Kidney capillary endothelial cell (primary cell): ENCODE measurements around the gene CIAO1.
"Not testable (repeated sequence)": the region's sequence is repeated elsewhere in the genome, so short reads cannot be mapped to it uniquely, and the experiment has no call there.

Experiments
- DNase-seq: peaks from one replicate; pipeline ENCODE4 v3.0.0-alpha.2; 2018; ENCODE audit warnings: low spot score

The CIAO1 gene

DNA sequence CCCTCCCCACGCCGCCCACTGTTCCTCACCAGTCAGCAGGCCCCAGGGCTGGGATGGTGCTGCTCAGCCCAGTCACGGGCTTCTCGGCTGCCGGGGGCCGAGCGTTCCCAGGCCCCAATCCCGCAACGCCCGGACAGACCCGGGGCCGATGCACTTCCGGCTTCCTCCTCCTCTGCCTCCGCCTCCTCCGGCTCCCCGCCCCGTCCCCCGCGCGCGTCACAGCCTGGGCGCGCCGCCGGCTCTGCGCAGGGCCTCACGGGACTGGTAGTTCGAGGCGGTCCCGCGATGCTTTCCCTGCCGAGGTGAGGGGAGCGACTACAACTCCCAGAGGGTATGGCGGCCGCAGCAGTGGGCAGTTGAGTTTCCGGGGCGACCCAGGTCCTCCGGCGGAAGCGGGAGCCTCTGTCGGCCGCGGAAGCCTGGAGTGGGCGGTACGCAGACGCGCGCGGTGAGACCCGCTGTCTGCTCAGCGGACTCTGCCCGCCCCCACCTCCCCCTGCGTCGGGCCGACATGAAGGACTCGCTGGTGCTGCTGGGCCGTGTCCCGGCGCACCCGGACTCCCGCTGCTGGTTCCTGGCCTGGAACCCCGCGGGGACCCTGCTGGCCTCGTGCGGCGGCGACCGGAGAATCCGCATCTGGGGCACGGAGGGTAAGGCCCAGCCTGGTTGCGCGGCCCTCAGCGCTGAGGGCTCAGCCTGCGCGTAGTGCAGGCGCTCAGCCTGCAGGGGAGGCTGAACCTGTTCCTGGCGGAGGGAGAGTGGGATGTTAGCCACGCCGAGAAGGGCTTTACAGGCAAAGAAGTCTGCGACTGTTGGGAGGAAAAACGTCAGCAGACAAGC is at the start of gene CIAO1, which contains the start of gene TMEM127:
TSS of gene CIAO1 (plus strand) at position 386 of the 840 bp plus-strand sequence. CDS start at position 512, 126 bp downstream.
TSS of gene TMEM127 (minus strand) at position 158 of the 840 bp plus-strand sequence. CDS start 616 bp downstream, outside the sequence.
- DNase-seq = peak; percentile 96

DNA sequence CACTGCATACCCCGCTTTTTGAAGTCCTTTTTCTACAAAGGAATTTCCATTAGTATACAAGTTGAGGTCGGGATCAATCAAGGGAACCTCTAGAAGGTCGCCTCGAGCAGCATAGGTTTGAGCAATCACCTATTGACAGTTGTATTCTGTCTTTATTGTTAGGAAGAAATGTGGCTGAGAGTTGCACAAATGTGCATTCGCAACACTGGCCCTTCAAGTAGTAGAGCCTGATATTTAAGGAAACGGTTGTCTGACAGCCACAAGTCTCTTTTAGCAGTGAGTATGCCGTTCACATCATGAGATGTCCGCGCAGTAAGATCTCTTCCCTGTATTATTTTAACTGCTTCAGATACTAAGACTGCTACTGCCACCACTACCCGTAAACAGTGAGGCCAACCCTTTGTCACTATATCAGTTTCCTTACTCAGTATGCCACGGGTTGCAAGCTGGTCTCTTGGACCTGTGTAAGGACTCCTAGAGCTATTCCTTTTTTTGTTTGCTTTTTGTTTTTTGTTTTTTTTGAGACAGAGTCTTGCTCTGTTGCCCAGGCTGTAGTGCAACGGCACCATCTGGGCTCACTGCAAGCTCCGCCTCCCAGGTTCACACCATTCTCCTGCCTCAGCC is 47.4 kb upstream of the CIAO1 start:
- DNase-seq = no peak

DNA sequence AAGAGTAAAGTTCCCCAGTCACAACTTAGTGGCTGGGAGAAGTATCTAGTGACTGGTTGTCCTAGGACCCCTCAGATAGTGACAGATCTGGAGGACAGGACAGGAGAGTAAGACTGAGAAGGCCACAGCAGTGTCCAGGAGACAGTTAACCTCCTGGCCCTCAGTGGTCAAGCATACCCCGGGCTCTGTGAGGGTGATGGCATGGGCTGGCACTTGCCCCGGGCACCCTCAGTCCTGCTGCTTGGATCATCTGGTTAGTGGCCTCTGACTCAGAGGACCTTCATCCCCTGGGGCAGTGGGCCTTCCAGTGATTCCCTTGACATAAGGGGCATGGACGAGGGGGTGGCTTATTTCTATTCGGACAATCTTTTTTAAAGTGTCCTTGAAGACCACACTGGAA is 46.1 kb upstream of the CIAO1 start:
- not testable (repeated sequence) for DNase-seq

DNA sequence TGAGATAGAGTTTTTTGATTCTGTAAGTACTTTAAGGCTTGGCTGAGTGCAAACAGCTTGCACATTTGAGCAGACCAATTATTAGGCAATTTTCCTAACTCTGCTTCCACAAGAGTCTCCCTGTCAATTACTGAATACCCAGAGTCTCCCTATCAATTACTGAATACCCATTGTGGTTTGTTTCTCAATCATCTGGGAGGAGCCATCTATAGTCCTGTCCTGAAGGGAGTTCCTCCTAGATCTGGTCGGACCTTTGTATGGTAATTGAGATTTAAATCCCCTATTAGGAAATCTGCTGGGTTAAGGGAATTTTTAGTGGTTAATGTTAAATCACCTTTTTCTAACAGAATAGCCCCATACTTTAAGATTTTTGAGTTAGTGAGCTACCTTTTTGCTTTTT is 44.9 kb upstream of the CIAO1 start:
- DNase-seq = not testable (repeated sequence)

DNA sequence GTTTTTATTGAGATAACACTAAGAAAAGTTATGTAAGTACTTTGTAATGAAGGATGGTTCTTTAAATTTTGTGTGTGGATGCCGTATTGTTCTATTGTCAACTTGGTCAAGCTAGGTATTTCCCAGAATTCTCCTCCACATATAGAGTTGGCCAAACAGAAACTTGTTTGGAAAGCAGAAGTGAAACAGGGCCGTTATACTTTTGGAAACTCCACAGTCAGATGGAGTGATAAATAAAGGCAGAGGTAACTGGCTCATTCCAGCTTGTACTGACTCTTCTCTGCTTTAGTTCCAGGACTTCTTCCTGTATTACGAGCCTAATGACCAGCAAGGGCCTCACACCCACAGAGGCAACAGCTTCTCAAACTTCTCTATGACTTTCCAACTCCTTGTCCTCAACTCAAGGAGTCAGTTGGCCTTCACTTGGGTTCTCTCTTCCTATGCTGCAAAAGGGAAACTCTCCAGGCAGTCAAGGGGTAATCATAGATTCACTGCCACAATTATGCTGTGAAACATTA is 41.0 kb upstream of the CIAO1 start:
- DNase-seq = no peak

DNA sequence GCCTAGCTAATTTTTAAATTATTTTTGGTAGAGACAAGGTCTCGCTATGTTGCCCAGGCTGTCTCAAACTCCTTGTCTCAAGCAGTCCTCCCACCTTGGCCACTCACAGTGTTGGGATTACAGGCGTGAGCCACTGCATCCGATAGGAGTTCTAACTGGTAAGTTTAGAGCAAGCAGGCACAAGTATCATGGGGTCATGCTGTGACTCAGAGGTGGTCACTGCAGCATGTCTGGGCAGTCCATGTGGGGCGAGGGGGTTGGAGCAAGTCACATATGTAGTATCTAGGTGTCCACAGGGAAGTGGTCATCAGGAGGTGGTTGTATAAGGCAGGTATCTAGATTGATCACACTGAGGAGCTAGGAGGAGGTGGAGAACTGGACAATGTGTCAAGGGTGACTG is 34.7 kb upstream of the CIAO1 start:
- no peak for DNase-seq

DNA sequence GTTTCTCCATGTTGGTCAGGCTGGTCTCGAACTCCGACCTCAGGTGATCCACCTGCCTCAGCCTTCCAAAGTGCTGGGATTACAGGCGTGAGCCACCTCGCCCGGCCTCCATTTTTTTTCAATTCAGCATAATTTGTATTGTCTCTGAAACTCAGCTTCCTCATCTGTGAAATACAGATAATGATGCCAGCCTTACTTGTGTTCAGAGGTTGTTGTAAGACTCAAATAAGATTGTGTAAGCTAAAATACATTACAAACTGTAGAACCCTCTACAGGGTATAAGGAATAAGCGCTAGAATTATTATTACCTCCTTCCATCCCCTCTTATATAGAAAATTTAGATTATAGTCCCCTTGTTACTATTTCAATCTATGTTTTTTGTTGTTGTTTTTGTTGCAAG is 32.6 kb upstream of the CIAO1 start:
- DNase-seq = no peak

DNA sequence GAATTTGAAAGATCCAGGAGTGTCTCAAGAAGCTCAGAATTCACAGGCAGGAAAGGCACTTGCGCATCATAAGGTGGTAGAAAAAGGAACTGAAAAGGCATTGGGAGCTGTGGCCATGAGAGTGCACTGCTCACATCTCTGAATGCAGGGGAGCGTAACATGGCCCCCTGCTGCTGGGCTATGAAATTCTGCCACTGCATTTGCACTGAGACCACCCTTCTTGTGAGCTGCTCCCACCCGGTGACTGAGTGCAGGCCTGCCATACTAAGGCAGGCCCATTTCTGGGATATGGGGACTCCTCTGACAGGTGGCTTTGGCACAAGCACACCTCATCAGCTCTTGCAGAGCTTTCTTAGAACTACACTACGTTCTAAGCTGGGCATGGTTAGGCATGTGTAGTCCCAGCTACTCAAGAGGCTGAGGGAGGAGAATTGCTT is 32.1 kb upstream of the CIAO1 start:
- no peak for DNase-seq

DNA sequence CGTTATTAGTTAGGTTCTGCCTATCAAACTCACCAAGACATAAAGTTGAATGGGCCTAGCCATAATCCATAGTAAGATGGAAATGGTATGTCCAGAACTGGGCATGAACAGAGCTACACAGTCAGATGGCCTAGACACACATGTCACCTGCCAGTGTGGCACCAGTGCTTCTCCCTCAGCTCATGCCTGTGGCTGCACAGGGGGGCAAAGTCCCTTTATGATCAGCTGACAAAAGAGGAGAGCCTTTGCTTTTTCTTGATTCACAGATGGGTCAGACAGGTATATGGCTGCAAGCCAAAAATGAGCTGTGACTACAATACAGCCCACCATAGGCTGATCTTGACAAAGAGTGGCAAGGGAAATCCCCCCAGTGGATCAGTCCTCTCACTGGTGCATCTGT is 29.1 kb upstream of the CIAO1 start:
- DNase-seq = no peak

DNA sequence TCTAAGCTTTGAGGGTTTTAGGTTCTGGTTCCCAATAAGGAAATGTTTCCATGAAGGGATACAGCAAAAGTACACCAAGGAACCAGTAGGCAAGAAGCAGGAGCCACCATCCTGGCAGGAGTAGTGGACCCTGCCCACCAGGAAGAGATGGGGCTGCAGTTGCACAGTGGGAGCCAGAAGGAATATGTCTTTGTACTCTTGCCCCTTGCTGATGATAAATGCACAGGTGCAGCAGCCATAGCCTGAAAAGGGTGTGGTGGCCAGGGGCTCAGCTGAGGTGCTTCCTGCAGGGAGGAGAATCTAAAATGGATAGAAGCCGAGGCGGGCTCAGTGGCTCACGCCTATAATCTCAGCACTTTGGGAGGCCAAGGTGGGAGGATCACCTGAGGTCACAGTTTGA is 27.8 kb upstream of the CIAO1 start:
- DNase-seq = no peak

DNA sequence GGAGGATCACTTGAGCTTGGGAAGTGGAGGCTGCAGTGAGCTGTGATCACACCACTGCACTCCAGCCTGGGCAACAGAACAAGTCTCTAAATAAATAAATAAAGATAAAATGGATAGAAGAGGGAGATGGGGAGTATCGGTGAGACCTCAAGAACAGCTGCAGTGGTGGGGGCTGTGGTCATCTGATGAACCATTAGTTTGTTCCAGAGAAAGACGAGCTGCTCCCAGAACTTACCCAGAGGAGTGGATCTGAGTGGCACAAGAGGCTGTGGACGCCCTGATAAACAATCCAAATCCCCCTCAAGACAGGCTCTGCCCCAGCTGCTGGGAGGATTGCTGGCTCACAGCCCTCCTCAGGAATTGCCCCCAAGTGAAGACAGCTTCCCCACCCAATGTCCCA is 26.9 kb upstream of the CIAO1 start:
- DNase-seq = no peak

DNA sequence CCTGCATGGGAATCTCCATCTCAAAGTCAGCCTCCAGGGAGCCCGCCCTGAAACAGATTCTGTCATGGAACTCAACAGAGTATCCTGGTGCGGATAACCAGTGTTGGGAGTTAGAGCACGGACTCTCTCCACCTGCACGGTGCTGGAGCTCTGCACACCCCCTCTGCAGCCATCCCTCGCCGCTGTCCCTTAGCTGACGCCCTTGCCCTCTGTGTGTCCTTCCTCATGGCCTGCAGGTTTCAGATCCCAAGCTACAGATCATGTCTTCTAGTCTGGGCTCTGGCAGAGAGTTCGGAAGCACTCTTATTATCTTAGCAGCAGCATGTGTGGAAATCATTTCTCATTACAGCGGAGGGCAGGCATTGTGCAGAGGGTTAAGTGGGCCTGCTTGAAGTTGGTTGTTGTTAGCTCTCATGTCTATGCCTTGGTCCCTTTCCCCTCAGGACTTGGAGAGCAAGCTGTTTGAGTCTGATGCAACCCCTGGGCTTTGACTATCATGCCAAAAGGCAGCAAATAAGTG is 26.2 kb upstream of the CIAO1 start:
- no peak for DNase-seq

DNA sequence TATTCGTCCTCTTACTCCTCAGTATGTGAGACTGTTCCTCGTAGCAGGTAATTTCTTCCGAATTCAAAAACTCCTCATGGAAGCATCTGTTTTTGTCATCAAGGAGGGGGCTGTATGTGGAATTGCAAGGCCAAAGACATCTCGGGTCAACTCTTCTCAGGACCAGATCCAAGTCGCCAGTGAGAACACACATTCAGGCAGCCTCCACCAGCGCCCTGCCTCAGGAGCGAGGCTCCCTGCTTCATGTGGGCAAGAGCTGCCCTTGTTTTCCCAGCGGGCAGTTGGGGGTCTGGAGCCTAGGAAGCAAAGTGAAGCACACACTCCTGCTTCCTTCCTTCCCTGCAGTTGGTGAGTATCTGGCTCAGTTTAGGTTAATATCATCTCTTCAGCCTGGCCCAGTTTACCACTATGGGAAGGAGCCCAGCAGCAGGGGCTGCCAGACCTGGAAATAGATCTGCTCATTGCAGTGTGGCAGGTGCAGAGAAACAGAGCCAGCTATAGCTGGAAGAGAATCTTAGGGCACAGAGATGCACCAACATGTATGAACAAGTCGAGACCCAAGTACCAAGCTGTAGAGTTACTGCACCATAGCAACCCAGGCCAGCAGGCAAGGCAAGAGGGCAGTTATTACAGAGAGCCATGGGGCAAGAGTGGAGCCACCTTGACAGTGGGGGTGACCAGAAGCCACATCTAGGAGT is 25.5 kb upstream of the CIAO1 start:
- no peak for DNase-seq

DNA sequence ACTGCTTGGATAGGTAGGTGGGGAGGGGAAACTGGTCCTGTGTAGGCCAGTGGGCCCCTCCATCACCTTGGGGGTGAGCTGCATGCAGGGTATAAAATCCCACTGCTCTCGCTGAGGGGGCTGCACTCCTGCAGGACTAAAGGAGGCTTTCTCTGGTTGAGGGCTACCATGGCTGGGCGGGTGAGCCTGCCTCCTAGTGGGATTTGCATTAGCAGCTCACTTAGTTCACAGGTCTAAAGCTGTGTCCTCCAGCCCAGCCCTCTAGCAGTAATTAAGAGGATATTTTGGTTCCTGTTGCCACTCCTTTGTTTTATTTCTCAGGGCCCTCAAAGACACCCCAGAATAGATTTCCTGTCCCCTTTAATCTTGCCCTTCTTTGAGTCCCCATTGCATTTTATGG is 24.8 kb upstream of the CIAO1 start:
- no peak for DNase-seq

DNA sequence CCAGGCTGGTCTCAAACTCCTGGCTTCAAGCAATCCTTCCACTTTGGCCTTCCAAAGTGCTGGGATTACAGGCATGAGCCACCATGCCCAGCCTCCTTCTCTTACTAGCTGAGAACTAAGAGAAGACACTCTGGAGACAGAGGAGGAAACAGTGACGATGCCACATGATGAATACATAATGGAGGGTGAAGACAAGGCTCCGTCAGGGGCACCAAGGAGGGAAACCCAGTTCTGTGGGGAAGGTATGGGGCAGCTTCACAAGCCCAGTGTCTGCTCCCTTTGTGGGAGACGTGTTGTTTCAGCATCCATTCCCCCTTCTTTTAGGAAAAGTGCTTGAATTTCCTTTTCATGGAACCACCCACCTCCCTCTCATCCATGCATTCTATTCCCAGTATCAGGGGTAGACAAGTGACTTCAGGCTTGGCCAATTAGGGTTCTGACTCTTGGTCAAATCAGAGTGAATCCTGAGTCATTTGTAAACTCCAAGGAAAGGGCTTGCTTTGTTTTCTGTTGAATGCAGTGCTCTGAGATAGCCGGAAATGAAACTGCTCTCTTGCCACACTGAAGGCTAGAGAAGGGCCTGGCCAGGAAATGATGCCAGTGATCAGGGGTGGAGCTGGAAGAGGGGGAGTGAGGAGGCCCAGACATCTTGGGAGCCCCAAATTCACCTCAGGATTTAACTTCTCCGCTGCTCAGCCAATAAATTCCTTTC is 24.0 kb upstream of the CIAO1 start:
- DNase-seq = peak; percentile 92

DNA sequence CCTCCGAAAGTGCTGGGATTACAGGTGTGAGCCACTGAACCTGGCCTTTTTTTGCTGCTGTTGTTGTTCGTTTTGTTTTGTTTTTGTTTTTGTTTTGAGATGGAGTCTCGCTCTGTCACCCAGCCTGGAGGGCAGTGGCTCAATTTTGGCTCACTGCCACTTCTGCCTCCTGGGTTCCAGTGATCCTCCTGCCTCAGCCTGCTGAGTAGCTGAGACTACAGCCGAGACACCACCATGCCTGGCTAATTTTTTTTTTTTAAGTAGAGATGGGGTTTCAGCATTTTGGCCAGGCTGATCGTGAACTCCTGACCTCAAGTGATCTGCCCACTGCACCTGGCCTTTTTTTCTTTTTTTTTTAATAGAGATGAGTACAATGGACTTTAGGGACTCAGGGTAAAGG is 22.2 kb upstream of the CIAO1 start:
- no peak for DNase-seq

DNA sequence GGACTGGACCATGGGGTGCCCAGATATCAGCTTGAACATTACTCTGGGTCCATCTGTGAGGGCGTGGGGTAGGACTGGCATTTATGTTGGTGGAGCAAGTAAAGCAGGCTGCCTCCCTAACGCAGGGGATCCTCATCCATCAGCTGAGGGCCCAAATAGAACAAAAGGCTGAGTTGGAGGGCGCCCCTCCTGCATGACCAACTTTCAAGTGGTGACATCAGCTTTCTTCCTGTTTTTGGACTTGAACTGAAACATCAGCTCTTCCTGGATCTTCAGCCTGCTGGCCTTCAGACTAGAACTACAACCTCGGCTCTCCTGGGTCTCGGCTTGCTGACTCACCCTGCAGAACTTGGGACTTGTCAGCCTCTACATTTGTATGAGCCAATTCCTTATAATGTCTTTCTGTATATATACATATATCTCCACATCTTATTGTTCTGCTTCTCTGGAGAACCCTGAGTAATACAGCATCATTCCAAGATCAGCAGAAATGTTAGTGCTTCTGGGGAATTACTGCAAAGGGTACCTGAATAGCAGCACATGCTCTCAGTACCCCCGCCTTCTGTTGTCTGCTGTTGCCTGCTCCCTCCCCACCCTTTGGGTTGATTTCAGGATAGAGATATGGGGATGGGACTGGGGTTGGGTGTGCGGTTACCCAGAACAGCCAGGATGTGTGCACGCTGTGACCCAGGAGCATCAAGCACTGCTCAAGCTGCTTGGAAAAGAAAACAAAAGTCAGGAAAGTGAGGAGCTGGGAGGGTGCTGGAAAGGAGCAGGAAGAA is 20.2 kb upstream of the CIAO1 start:
- DNase-seq = peak; percentile 98

DNA sequence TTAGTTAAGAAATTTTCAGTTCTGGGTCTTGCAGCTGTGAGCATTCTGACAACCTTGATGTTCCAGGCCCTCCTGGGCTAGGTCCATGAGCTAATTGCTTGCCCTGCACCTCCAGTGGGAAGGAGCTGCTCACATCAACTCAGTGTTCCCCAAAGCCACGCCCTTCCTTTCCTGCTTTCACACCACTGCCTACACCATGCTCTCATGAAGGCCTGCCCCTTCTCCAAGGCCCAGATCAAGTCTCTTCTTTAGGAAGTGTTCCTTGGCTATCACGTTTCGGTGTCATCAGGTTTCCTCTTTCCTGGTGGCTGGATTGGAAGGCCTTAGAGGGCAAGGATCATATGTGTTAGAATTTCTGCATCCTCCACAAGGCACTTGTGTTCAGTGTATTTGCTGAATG is 19.0 kb upstream of the CIAO1 start:
- no peak for DNase-seq

DNA sequence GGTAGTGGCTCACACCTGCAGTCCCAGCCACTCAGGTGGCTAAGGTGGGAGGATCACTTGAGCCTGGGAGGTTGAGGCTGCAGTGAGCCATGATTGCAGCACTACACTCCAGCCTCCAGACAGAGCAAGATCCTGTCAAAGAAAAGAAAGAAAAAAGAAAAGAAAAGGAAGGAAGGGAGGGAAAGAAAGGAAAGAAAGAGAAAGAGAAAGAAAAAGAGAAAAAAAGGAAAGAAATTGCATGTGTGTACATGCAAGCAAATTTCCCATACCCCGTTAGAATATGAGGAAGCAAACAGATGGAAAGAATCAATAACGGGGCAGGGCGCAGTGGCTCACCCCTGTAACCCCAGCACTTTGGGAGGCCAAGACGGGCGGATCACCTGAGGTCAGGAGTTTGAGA is 18.1 kb upstream of the CIAO1 start:
- no peak for DNase-seq

DNA sequence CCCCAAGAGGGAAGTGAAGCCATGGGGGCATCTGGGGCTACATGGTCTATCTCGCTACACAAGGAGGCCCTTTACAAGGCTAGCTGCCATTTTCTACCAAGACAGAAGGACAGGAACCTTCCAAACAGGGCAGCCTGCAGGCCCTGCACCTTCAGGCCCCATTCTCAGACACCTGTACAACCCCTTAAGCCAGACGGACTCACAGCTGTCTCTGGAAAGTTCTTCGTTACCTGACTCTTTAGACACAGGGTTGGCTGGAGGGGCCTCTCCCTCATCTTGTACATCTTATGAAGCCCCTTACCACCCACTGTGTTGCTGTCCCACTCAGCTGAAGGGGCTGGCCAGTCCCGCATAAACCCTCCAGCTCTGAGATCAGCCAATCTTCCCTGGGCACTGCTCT is 17.4 kb upstream of the CIAO1 start:
- DNase-seq = no peak

DNA sequence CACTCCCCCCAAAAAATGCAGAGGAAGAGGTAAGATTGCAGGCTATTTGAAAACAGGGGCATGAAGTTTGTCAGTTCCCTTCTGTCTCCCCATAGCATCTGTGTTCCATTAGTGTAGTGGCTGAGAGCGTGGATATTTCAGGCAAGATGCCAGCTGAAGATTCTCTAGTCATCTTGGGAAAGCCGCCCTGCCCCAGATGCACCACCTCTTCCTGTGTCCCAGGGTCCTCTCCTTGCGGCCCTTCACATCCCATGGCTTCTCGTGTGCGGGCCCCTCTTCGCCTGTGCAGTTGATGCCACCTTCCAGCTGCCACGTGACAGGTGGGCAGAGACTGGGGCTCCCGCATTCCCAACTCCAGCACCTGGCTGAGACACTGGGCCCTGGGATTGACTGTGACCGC is 16.4 kb upstream of the CIAO1 start:
- DNase-seq = no peak
